DLD1 (cell line): ENCODE results near the gene KCNT2.

Experiments used
- in situ Hi-C: cut with HindIII; loops from 2 replicates; pipeline ENCODE4 v1.10.0; 2017; ENCODE audit warnings: low sequenced_read_pairs

KCNT2 gene

DNA sequence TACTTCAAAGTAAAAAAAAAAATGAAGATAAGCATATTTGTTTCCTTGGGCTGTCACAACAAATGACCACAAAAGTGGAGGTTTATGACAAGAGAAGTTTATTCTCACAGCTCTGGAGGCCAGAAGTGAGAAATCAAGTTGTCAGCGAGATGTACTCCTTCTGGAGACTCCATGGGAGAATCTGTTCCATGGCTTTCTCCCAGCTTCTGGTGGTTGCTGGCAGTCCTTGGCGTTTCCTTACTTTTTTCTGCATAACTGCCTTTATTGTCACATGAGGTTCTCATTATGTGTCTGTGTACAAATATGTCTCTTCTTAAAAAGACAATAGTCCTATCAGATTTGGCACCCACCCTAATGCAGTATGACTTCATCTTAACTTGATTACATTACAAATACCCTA is 398.3 kb downstream of the KCNT2 start:
- in situ Hi-C loops = no loop called here

DNA sequence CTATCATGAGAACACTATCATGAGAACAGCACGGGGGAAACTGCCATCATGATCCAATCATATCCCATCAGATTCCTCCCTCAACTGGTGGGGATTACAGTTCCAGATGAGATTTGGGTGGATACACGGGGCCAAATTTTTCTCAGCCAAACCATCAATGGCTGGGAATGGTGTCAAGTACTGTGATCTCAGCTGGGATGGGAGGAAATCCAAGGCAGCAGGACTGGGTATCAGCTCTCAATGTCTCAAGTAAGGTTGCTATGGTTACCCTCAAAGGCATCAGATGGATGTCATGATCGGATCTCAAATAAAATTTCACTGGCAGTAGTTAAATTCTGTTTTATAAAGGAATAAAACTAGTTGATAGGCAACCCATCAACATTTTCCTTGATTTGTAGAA is 399.0 kb downstream of the KCNT2 start:
- in situ Hi-C loops = no loop called here

DNA sequence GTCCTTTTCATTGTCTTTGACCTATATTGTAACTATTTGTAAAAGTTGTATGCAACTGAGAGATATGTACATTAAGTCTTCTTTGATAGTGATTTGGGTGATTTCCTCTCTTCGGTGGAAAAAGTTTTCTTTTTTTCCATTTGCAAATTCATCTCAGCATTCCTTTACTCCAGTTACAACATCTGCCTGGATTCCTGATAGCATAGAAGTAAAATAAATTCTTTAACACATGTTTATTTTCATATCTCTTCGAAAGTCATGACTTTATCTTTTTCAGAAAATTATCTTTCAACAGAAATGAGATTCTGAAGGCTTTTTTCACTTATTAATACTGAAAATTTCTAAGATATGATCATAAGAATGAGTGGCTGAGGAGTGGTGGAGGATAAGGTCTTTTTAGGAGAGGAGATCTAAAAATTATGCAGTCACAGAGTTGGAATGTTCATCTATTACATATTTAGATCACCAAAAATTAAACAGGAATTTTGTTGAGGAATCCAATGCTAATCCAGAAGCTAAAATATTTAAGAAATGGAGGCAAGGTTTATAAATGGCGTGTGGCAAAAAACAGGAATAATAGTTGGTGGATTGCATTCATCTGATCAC is 400.5 kb downstream of the KCNT2 start:
- in situ Hi-C loops = no loop called here

DNA sequence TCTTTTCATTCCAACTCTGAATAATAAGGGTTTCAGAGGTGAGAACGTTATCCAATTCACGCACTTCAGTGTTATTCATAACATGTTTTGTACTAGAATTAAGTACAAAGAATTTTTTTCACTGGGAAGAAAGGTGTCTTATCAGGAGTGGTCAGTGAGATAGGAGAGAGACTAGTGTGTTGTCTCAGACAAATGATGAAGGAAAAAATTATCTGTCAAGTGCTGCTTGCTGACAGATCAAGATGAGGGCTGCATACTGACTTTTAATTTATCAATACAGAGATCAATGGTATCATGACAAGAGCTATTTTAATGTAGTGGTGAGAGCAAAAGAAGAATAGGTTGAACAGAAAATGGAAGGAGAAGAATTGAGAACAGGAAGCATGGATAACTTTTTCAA is 402.4 kb downstream of the KCNT2 start:
- in situ Hi-C loops = no loop called here

DNA sequence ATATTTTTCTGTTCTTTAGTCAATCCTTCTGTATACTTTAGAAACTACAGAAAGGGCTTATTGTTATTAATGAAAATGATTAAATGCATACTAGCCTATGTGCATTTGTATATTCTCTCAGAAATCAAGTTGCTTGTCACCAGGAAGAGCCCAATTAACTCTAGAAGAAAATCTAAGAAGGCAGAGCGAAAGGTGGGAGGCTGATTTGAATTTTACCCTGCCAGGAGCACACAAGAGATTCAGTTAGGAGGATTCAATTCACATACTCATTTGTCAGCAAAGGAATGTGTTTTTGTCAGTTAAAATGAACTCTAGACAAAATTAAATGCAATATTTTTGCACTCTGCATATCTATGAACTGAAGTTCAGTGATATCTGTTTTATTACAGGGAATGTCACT is 411.8 kb downstream of the KCNT2 start:
- in situ Hi-C loops = no loop called here

DNA sequence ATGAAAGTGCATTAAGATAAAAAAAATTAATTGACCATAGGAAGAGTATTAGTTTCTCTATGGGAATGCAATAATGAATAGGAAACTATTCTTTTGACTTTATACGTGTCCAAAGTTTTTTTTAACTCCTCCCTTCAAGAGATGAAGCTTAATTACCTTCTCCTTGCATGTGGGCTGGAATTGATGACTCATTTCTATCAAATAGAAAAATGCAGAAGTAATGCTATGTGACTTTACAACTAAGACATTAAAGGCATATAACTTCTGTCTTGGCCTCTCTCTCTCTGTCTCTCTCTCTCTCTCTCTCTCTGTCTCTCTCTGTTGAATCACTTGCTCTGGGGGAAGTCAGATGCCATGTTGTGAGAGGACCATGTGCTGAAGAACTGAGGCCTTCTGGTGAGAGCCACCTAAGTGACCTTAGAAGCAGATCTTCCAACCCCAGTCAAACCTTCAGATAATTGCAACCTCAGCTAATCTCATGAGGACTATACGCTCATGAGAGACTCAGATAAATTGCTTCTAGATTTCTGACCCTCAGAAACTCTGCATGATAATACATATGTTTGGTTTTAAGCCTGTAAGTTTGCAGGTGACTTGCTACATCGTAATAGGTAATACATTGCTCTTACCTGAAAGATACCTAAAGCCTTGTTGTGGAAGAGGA is 414.2 kb downstream of the KCNT2 start:
- in situ Hi-C loops = no loop called here

DNA sequence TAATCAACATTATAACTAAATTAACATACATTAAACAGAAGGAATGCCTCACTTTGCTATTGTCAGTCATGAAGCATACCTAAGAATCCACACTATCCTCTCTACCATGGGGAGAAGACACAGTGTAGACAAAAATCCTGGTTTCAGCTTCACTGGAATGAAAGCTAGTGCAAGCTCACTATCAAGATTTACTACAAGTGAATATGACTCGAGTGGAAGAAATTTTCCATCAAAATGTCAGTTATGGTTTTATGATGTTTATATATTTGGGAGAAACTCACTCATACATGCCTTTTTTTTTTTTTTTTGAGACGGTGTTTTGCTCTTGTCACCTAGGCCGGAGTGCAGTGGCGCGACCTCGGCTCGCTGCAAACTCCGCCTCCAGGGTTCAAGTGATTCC is 424.3 kb downstream of the KCNT2 start:
- in situ Hi-C loops = no loop called here

DNA sequence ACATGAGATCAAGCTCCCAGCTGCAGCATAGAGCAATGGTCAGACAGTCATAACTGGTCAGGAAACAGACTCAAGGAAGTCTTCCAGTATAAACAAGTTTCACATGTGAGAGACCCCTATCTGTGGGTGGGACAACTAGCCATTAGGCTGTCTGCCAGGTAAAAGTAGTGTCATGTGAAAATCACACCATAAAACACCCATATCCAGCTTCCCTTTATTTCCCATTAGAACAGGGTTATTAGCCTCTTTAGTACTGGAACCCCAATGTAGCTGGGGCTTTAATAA is 426.7 kb downstream of the KCNT2 start:
- in situ Hi-C loops = no loop called here

DNA sequence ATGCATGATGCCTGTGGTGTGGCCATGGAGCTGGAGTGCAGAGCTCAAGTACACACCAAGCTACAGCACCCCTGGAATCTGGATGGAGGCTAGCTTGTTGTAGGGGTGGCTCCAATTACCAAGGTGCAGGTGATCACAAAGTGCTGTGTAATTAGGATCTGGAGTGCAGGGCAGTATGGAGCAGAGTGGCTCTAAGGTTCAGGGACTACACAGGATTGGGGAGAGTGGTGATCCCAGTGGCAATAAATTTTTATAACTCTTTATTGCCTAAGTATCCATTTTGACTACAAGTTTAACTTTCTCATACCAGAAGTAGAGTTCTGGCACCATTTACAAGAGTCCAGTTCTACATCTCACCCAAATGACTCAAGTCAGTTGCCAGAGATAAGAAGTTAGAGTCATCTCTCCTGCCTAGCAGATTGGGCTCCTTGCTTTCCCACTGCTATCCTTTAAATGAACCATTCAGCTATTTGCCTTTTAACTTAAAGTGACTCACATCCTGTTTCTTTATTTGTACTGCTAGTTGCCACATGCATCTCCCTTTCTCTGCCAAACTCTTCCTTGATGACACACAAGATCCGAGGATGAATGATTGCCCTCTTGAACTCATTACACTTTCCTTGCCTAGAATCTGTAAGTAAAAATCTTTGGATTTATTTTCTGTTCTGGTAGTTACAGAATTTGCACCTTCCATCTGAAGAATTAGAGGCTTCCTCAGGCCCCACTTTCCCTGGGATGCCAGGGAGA is 427.2 kb downstream of the KCNT2 start:
- in situ Hi-C loops = no loop called here

DNA sequence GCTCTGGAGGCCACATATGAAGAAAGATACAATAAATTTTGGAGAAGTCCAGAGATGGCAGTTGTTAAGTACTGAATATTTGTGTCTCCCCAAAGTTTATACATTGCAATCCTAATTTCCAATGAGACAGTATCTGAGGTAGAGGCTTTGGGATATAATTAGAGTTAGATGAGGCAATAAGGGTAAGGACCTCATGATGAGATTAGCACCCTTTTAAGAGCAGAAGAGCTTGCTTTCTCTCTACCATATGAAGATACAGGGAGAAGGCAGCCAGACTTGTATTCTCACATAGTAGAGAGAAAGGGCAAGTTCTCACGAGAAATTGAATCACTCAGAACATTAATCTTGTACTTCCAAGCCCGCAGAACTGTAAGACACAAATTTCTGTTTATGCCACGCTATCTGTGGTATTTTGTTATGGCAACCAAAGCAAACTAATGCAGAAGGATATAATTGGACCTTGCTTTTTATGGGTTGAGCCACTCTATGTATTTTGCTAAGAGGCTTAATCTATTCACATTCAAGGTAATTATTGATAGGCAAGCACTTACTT is 430.1 kb downstream of the KCNT2 start:
- in situ Hi-C loops = no loop called here
